ENCODE data around the gene BTNL2. TPM values are rescaled to one million over a fixed set of nuclear protein-coding genes. Genes with fewer than 3 reads are reported as not detected.
"Not testable (repeated sequence)": the region's sequence is repeated elsewhere in the genome, so short reads cannot be mapped to it uniquely, and the experiment has no call there.

BTNL2 gene
- polyA plus RNA-seq, 6 donors from 2014 or later = not detected

DNA sequence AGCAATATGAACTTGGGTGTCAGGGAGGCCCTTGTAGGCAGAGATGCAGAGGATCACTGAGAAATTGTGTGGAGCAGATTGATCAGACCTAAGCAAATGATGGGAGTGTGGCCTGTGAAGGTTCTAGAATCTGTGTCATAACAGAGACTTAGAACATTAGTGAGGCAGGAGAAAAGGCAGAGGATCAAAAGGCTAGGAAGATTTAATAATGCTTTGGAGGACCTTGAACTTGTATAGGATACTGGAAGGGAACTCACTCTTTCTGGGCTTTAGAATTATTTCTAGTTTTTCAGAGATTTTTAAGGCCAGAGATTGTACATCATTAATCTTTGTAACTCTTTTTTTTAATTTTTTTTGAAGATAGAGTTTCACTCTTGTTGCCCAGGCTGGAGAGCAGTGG is 35.2 kb downstream of the BTNL2 start, which contains the start of gene TSBP1:
TSS of gene TSBP1 (minus strand) at position 101 of the 400 bp plus-strand sequence. CDS start 197 bp downstream, outside the sequence.
- no peaks in the 10 kb centered on the region for H3K36me3 Mint-ChIP-seq
- H3K9me3 Mint-ChIP-seq = peaks cover 0 to 2% (median 0%) of the 10 kb centered on the region in 7 donors
- peaks cover 7 to 20% (median 9%) of the 10 kb centered on the region in 3 donors for H3K27me3 Mint-ChIP-seq
- ATAC-seq (ENCODE audit: low read depth in 2 of 2) = no peak
- DNase-seq = no peak
- peak within 1 kb of the TSS in 2 of 6 donors; percentile 78 to 87 for H3K27ac Mint-ChIP-seq
- H3K4me3 Mint-ChIP-seq = no peak within 1 kb of the TSS
- H3K4me1 Mint-ChIP-seq = peaks cover 4 to 7% (median 5%) of the 10 kb centered on the region in 3 donors

DNA sequence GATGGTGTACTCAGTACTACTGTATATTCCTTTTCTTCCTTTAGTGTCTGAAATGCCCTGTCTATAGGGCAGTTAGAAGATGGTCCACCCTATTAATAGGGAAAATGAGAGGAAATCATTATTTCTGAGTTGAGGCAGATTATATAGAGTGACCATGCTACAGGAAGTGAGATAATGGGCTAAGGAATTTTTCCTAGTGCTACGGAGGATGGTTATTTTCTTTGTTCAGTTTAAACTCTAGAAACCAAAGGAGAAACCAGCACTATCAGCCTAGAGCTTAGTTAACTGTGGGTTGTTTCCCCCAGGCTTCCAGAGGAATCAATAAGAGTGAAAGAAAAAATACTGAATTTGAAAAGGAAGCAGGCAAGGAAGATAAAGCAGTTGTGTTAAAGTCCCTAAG is 35.8 kb downstream of the BTNL2 start:
- no peaks in the 10 kb centered on the region for H3K36me3 Mint-ChIP-seq
- peaks cover 1 to 2% (median 2%) of the 10 kb centered on the region in 3 donors for H3K4me1 Mint-ChIP-seq
- H3K27ac Mint-ChIP-seq = peak overlapping the region in 1 of 6 donors; percentile 78
- H3K4me3 Mint-ChIP-seq = no peak overlapping the region
- peaks cover 2 to 16% (median 10%) of the 10 kb centered on the region in 3 donors for H3K27me3 Mint-ChIP-seq
- ATAC-seq (ENCODE audit: low read depth in 2 of 2) = no peak
- no peak for DNase-seq
- H3K9me3 Mint-ChIP-seq = peaks cover 0 to 2% (median 0%) of the 10 kb centered on the region in 7 donors

DNA sequence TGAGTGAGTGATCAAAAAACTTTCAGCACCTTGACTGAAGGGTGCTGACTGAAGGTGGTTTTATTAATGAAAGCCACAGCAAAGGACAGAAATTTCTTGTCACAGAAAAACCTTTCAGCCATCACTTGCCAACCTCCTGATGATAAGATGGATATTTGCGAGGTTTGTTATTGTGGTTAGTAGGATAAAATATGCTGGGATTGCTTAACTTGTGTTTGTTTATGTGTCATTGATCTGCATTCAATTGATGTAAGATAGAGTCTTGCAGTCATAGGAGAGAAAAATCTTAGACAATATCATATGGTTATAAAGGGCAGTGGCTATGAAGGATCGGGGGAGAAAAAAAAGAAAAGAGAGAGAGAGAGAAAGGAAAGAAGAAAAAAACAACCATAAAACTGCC is 36.5 kb downstream of the BTNL2 start:
- H3K36me3 Mint-ChIP-seq = no peaks in the 10 kb centered on the region
- peaks cover 0 to 2% (median 0%) of the 10 kb centered on the region in 7 donors for H3K9me3 Mint-ChIP-seq
- H3K27ac Mint-ChIP-seq = peak overlapping the region in 1 of 6 donors; percentile 90
- H3K27me3 Mint-ChIP-seq = peaks cover 0 to 17% (median 10%) of the 10 kb centered on the region in 3 donors
- H3K4me3 Mint-ChIP-seq = no peak overlapping the region
- DNase-seq = no peak
- ATAC-seq (ENCODE audit: low read depth in 2 of 2) = no peak
- H3K4me1 Mint-ChIP-seq = no peaks in the 10 kb centered on the region

DNA sequence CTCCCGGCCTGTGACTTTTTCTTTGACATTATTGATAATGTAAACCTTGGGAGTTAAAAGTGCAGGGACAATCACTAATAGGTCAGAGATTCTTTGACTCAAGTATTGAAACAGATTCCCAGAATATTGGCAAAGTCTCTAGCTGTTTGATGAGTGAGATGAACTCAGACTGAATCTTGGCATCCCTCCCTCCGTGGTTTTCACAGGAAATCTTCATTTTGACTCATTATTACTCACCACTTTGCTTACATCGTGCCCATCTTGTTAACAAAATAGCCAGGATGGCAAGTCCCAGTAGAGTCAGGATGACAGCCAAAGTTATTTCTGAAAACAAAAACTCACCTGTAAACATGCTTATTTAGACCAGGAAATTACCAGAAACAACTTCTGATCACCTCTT is 37.3 kb downstream of the BTNL2 start:
- no peak overlapping the region for H3K27ac Mint-ChIP-seq
- no peak overlapping the region for H3K4me3 Mint-ChIP-seq
- ATAC-seq (ENCODE audit: low read depth in 2 of 2) (no peak), DNase-seq (no peak)
- H3K36me3 Mint-ChIP-seq = no peaks in the 10 kb centered on the region
- H3K27me3 Mint-ChIP-seq = peaks cover 0 to 22% (median 10%) of the 10 kb centered on the region in 3 donors
- no peaks in the 10 kb centered on the region for H3K4me1 Mint-ChIP-seq
- peaks cover 0 to 2% (median 0%) of the 10 kb centered on the region in 7 donors for H3K9me3 Mint-ChIP-seq

DNA sequence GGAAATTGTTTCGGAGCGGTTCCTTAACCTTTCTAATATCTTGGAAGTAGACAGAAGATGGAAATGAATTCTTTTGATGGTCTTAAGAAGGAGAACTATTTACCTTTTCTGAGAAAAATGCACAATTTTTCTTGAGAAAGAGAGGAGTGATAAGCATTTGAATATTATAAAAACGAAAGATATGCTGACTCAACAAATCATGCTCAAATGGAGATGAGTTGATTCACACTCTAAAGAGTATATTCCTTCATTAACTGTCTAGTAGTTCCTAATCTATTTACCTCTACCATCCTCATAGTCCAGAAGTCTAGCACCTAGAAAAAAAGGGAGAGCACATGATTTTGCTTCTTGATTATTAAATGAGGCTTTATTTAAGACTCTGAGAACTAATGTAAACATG is 39.3 kb downstream of the BTNL2 start:
- DNase-seq = no peak
- Mint-ChIP-seq H3K27ac (no peak overlapping the region), H3K36me3 (no peaks in the 10 kb centered on the region), H3K9me3 (peaks cover 0 to 5% (median 2%) of the 10 kb centered on the region in 7 donors), H3K27me3 (peaks cover 0 to 35% (median 10%) of the 10 kb centered on the region in 3 donors), H3K4me3 (no peak overlapping the region), H3K4me1 (no peaks in the 10 kb centered on the region)
- no peak for ATAC-seq (ENCODE audit: low read depth in 2 of 2)

DNA sequence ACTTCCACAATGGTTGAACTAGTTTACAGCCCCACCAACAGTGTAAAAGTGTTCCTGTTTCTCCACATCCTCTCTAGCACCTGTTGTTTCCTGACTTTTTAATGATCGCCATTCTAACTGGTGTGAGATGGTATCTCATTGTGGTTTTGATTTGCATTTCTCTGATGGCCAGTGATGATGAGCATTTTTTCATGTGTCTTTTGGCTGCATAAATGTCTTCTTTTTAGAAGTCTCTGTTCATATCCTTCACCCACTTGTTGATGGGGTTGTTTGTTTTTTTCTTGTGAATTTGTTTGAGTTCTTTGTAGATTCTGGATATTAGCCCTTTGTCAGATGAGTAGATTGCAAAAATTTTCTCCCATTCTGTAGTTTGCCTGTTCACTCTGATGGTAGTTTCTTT is 47.8 kb downstream of the BTNL2 start:
- not testable (repeated sequence) for DNase-seq; H3K9me3 Mint-ChIP-seq; H3K27me3 Mint-ChIP-seq; H3K36me3 Mint-ChIP-seq; H3K4me3 Mint-ChIP-seq; ATAC-seq (ENCODE audit: low read depth in 2 of 2); H3K27ac Mint-ChIP-seq
- peaks cover 0 to 12% (median 4%) of the 10 kb centered on the region in 3 donors for H3K4me1 Mint-ChIP-seq

DNA sequence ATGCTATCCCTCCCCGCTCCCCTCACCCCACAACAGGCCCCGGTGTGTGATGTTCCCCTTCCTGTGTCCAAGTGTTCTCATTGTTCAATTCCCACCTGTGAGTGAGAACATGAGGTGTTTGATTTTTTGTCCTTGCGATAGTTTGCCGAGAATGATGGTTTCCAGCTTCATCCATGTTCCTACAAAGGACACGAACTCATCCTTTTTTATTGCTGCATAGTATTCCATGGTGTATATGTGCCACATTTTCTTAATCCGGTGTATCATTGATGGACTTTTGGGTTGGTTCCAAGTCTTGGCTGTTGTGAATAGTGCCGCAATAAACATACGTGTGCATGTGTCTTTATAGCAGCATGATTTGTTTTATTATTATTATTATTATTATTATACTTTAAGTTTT is 48.4 kb downstream of the BTNL2 start:
- not testable (repeated sequence) for H3K27me3 Mint-ChIP-seq; H3K27ac Mint-ChIP-seq; H3K36me3 Mint-ChIP-seq; H3K9me3 Mint-ChIP-seq; ATAC-seq (ENCODE audit: low read depth in 2 of 2); H3K4me3 Mint-ChIP-seq; DNase-seq
- H3K4me1 Mint-ChIP-seq = peaks cover 0 to 12% (median 4%) of the 10 kb centered on the region in 3 donors

DNA sequence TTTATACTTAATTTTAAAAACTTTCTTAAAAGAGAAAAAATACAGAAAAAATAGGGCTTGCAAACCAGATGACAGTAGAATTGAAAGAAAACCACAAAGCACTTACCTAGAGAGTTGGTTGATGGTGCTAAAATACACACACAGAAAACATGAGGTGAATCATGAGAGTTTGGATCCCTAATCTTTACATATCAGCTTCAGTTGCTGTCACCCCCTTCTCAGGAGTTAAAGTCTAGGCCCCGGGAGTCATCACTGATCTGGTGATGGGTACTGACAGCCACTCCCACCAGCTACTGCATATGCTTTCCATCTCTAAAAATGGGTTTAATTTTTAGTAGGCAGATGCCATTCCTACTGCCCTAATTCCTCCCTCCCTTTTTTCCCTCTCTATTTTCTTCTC is 52.0 kb downstream of the BTNL2 start:
- peak overlapping the region in 1 of 6 donors; percentile 93 for H3K27ac Mint-ChIP-seq

DNA sequence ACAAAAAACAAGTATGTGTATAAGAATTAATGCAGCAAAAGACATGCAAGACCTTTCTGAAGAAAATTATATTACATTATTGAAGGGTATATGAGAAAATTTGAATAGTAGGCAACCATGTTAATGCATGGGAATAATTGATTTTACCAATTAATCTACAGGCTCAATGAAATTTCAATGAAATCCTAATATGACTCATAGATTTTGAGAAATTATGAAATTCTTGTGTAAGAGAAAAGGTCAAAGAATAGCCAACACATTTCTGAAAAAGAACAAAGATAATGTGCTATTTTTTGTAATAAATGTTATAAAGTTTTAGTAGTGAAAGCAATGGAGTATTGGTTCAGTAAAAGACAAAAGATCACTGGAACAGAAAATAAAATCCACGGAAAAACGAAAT is 53.6 kb downstream of the BTNL2 start:
- no peak overlapping the region for H3K27ac Mint-ChIP-seq
- peaks cover 0 to 12% (median 4%) of the 10 kb centered on the region in 3 donors for H3K4me1 Mint-ChIP-seq
- ATAC-seq (ENCODE audit: low read depth in 2 of 2) = no peak
- H3K9me3 Mint-ChIP-seq = peaks cover 0 to under 1% (median 0%) of the 10 kb centered on the region in 7 donors
- peaks cover 0 to 8% of the 10 kb centered on the region in 2 donors for H3K36me3 Mint-ChIP-seq
- H3K4me3 Mint-ChIP-seq = no peak overlapping the region
- H3K27me3 Mint-ChIP-seq = peaks cover 0 to 14% (median 11%) of the 10 kb centered on the region in 3 donors
- no peak for DNase-seq

More for the DNA sequence above, 52.0 kb downstream of the BTNL2 start:
- peaks cover 0 to 6% (median 0%) of the 10 kb centered on the region in 3 donors for H3K27me3 Mint-ChIP-seq
- H3K4me3 Mint-ChIP-seq = no peak overlapping the region
- no peak for ATAC-seq (ENCODE audit: low read depth in 2 of 2)
- no peak for DNase-seq
- H3K4me1 Mint-ChIP-seq = peaks cover 0 to 12% (median 4%) of the 10 kb centered on the region in 3 donors
- H3K9me3 Mint-ChIP-seq = peaks cover 0 to 4% (median 0%) of the 10 kb centered on the region in 7 donors
- peaks cover 0 to 8% of the 10 kb centered on the region in 2 donors for H3K36me3 Mint-ChIP-seq

Other genes starting within 250 kb of the BTNL2 start
- gene EGFL8, start 242.6 kb downstream of the BTNL2 start, polyA plus RNA-seq (ENCODE audit: low read depth in 6 of 6) = not detected
- gene AGPAT1, start 231.1 kb downstream of the BTNL2 start, polyA plus RNA-seq (ENCODE audit: low read depth in 6 of 6) = 10 to 100 TPM in 5 of 6 donors, 1 to 10 TPM in 1; 9.1 to 20.6 (median 13.1) TPM
- gene RNF5, start 228.8 kb downstream of the BTNL2 start, polyA plus RNA-seq (ENCODE audit: low read depth in 6 of 6) = 100 to 1,000 TPM in 3 of 6 donors, 10 to 100 TPM in 3; 85.9 to 116 (median 102) TPM
- gene AGER, start 222.9 kb downstream of the BTNL2 start, polyA plus RNA-seq (ENCODE audit: low read depth in 6 of 6) = 1 to 10 TPM in 1 of 6 donors, under 1 TPM in 3, not detected in 2; 0.32 to 1.1 (median 0.63) TPM
- 1 to 10 TPM in 5 of 6 donors, under 1 TPM in 1; 0.64 to 4.0 (median 3.1) TPM for gene PBX2, start 217.0 kb downstream of the BTNL2 start, polyA plus RNA-seq (ENCODE audit: low read depth in 6 of 6)
- gene GPSM3, start 214.5 kb downstream of the BTNL2 start, polyA plus RNA-seq (ENCODE audit: low read depth in 6 of 6) = 100 to 1,000 TPM in 5 of 6 donors, 10 to 100 TPM in 1; 99.0 to 145 (median 125) TPM
- gene NOTCH4, start 183.1 kb downstream of the BTNL2 start, polyA plus RNA-seq (ENCODE audit: low read depth in 6 of 6) = 1 to 10 TPM; 5.1 to 10.0 (median 8.4) TPM
- not detected for gene TSBP1, start 35.3 kb downstream of the BTNL2 start, polyA plus RNA-seq (ENCODE audit: low read depth in 6 of 6)
- gene HLA-DRA, start 32.7 kb upstream of the BTNL2 start, polyA plus RNA-seq (ENCODE audit: low read depth in 6 of 6) = over 10,000 TPM; 10,549 to 17,877 (median 15,091) TPM
- gene HLA-DRB5, start 123.1 kb upstream of the BTNL2 start, polyA plus RNA-seq (ENCODE audit: low read depth in 6 of 6) = 1,000 to 10,000 TPM in 1 of 6 donors, 100 to 1,000 TPM in 2, 10 to 100 TPM in 3; 55.2 to 2,377 (median 210) TPM
- gene HLA-DRB1, start 182.7 kb upstream of the BTNL2 start, polyA plus RNA-seq (ENCODE audit: low read depth in 6 of 6) = 1,000 to 10,000 TPM; 2,451 to 5,170 (median 4,939) TPM
- 1,000 to 10,000 TPM in 2 of 6 donors, 100 to 1,000 TPM in 4; 309 to 1,253 (median 783) TPM for gene HLA-DQA1, start 230.2 kb upstream of the BTNL2 start, polyA plus RNA-seq (ENCODE audit: low read depth in 6 of 6)